PC-9 (cell line): ENCODE data around the gene CEP192. TPM values are rescaled to one million over a fixed set of nuclear protein-coding genes. Genes with fewer than 3 reads are reported as not detected.

ENCODE experiments used
- BruUV-seq: library from RNA; stranded (reverse); fragments of 400-500 nt; replicated peaks from 2 replicates; lab custom pipeline; 2021; lab: Mats Ljungman, UMichigan
- CTCF ChIA-PET: fragments of 300-600 bp; sonication (Branson Sonifier 250); formaldehyde crosslinking; loops from one replicate; lab custom pipeline; 2022; ENCODE audit warnings: antibody characterized with exemption; lab: Charles Lee
- POLR2A ChIA-PET: fragments of 300-600 bp; sonication (Branson Sonifier 250); formaldehyde crosslinking; loops from one replicate; lab custom pipeline; 2022; ENCODE audit warnings: antibody characterized with exemption; ENCODE audit not compliant: unreplicated experiment; lab: Charles Lee
- DNase-seq, 2 experiments: peaks; one replicate each; pipeline versions ENCODE4 v3.0.0 to v3.0.0-alpha.2; 2015 to 2022; ENCODE audit warnings: mixed read lengths in 1 of 2
- H2AFZ ChIP-seq: fragments of 200-600 bp; sonication (generic); 2 replicates; pipeline ENCODE4 v1.8.1; 2017; ENCODE audit warnings: antibody characterized with exemption
- H3F3A ChIP-seq: fragments of 200-600 bp; sonication (generic); 2 replicates; pipeline ENCODE4 v1.8.1; 2017; ENCODE audit warnings: antibody characterized with exemption, mild to moderate bottlenecking, low read depth; ENCODE audit not compliant: insufficient read depth
- H3K27ac ChIP-seq: fragments of 200-600 bp; sonication (generic); 2 replicates; pipeline ENCODE4 v1.6.1; 2016; ENCODE audit warnings: mixed run types
- H3K27me3 ChIP-seq: fragments of 200-600 bp; sonication (generic); 2 replicates; pipeline ENCODE4 v1.6.1; 2016; ENCODE audit warnings: low read depth, mixed run types; ENCODE audit not compliant: insufficient read depth
- H3K36me3 ChIP-seq: fragments of 200-600 bp; sonication (generic); 2 replicates; pipeline ENCODE4 v1.6.1; 2016; ENCODE audit warnings: low read depth, mixed run types
- H3K4me1 ChIP-seq: fragments of 200-600 bp; sonication (generic); replicated peaks from 2 replicates; pipeline ENCODE4 v1.6.1; 2016; ENCODE audit warnings: mixed run types; ENCODE audit not compliant: insufficient read depth
- H3K4me2 ChIP-seq: fragments of 200-600 bp; sonication (generic); 2 replicates; pipeline ENCODE4 v1.6.1; 2017; ENCODE audit warnings: mixed run types
- H3K4me3 ChIP-seq: fragments of 200-600 bp; sonication (generic); 2 replicates; pipeline ENCODE4 v1.6.1; 2016; ENCODE audit warnings: mixed run types
- H3K79me2 ChIP-seq: fragments of 200-600 bp; sonication (generic); 2 replicates; pipeline ENCODE4 v1.6.1; 2017; ENCODE audit warnings: low read depth, mixed run types
- H3K9me2 ChIP-seq: fragments of 200-600 bp; sonication (generic); 2 replicates; pipeline ENCODE4 v1.8.1; 2017; ENCODE audit warnings: mild to moderate bottlenecking; ENCODE audit not compliant: insufficient read depth
- H3K9me3 ChIP-seq: fragments of 200-600 bp; sonication (generic); 2 replicates; pipeline ENCODE4 v1.8.1; 2016; ENCODE audit warnings: low read depth; ENCODE audit not compliant: insufficient read depth
- H4K20me1 ChIP-seq: fragments of 200-600 bp; sonication (generic); 2 replicates; pipeline ENCODE4 v1.8.1; 2017; ENCODE audit not compliant: insufficient read depth
- CTCF ChIP-seq: fragments of 200-600 bp; sonication (generic); conservative IDR thresholded peaks from 2 replicates; pipeline ENCODE4 v1.6.1; 2017; ENCODE audit warnings: mixed run types, antibody characterized with exemption, mild to moderate bottlenecking, moderate library complexity
- EZH2 ChIP-seq: fragments of 200-600 bp; sonication (generic); IDR thresholded peaks from 2 replicates; pipeline ENCODE4 v1.8.0; 2017; ENCODE audit warnings: antibody characterized with exemption, low read depth
- intact Hi-C: fragments of 100-400 bp; cut with micrococcal nuclease; formaldehyde crosslinking; loops from one replicate; pipeline ENCODE4 v1.10.0; 2022; ENCODE audit not compliant: unreplicated experiment
- total RNA-seq: library from RNA; stranded (reverse); gene quantifications from 2 replicates; pipeline ENCODE4 v1.2.3, GENCODE V29; 2021

Gene CEP192
- total RNA-seq, 1 experiment from 2014 or later = 44.9 TPM

DNA sequence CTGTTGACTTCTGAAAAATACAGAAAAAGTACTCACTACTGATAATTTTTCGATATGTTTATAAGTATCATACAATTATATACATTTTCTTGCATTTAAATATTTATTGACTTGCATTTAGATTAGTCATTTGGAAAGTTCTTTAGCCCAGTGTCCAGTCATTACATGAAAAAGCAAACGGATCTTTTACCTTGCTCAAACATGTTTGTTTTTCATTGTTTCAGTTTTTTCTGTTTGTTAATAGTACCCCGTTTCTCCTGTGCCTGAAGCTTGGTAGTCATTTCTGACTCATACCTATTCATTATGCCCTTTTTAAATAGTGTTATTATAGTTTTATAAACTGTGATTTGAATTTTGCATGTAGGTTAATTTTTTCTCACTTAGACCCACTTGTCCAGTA is 28.1 kb downstream of the CEP192 start:
- ChIA-PET POLR2A (no interaction called here), CTCF (no interaction called here)
- no peak for TF ChIP-seq CTCF
- TF ChIP-seq EZH2 = no peak
- Histone ChIP-seq H3K79me2 (0 out of 2 replicates have a peak, but pooled peaks cover 9% of the 10 kb centered on the region), H3K27me3 (no peaks in the 10 kb centered on the region), H3F3A (no peaks in the 10 kb centered on the region; the same call in 1 of the 2 replicates), H3K36me3 (peaks cover 14% of the 10 kb centered on the region; the same call in 1 of the 2 replicates), H2AFZ (no peak overlapping the region), H4K20me1 (peaks cover 6% of the 10 kb centered on the region; the same call in 1 of the 2 replicates), H3K9me3 (no peaks in the 10 kb centered on the region), H3K27ac (0 out of 2 replicates have a peak overlapping the region, but pooled peaks have one; percentile 6), H3K4me1 (no peaks in the 10 kb centered on the region), H3K9me2 (no peaks in the 10 kb centered on the region), H3K4me2 (no peak overlapping the region), H3K4me3 (no peak overlapping the region)
- BruUV-seq = no TSS peak
- no peak for DNase-seq
- intact Hi-C loops = no loop called here

DNA sequence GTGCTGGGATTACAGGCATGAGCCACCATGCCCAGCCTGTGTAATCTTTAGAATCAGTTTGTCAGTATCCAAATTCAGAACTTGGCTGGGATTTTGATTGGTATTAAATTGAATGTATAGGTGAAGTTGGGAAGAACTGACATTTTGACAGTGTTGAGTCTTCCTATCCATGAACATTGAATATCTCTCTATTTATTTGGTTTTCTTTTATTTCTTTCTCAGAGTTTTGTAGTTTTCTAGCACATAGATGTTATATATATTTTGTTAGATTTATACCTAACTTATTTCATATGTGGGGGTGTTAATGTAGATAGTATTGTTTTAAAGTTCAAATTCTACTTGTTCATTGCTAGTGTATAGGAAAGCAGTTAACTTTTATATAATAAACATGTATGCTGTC is 31.5 kb downstream of the CEP192 start:
- no TSS peak for BruUV-seq
- TF ChIP-seq CTCF (no peak), EZH2 (no peak)
- H3K79me2 ChIP-seq = 0 out of 2 replicates have a peak, but pooled peaks cover 9% of the 10 kb centered on the region
- no peak overlapping the region for H3K4me2 ChIP-seq
- peaks cover 13% of the 10 kb centered on the region; the same call in 1 of the 2 replicates for H4K20me1 ChIP-seq
- no peak for DNase-seq
- no peak overlapping the region for H3K4me3 ChIP-seq
- H3K27me3 ChIP-seq = no peaks in the 10 kb centered on the region
- H3K9me3 ChIP-seq = no peaks in the 10 kb centered on the region
- H3K36me3 ChIP-seq = peaks cover 13% of the 10 kb centered on the region; the same call in 1 of the 2 replicates
- CTCF ChIA-PET = no interaction called here
- H2AFZ ChIP-seq = no peak overlapping the region
- H3K9me2 ChIP-seq = no peaks in the 10 kb centered on the region
- POLR2A ChIA-PET = no interaction called here
- no peaks in the 10 kb centered on the region; the same call in 1 of the 2 replicates for H3F3A ChIP-seq
- intact Hi-C loops = loop anchor here (10.0 kb wide), 1 partner anchor 52 kb away; no protein-coding TSS in a partner anchor
- no peak overlapping the region for H3K27ac ChIP-seq
- H3K4me1 ChIP-seq = no peaks in the 10 kb centered on the region

- no peak overlapping the region for H2AFZ ChIP-seq
- no peak overlapping the region for H3K27ac ChIP-seq
- no peaks in the 10 kb centered on the region for H3F3A ChIP-seq
- H3K9me2 ChIP-seq = no peaks in the 10 kb centered on the region
- intact Hi-C loops = loop anchor here (10.0 kb wide), 1 partner anchor 50 kb away; no protein-coding TSS in a partner anchor
- peaks cover 9% of the 10 kb centered on the region; the same call in 1 of the 2 replicates for H3K79me2 ChIP-seq
- H3K4me3 ChIP-seq = no peak overlapping the region
- peaks cover 19% of the 10 kb centered on the region for H3K36me3 ChIP-seq
- no peaks in the 10 kb centered on the region for H3K27me3 ChIP-seq
- no peak overlapping the region for H3K4me2 ChIP-seq
- H3K9me3 ChIP-seq = no peaks in the 10 kb centered on the region
- no TSS peak for BruUV-seq
- peaks cover 13% of the 10 kb centered on the region; the same call in 1 of the 2 replicates for H4K20me1 ChIP-seq
- DNase-seq = no peak
- CTCF ChIA-PET = no interaction called here
- H3K4me1 ChIP-seq = no peaks in the 10 kb centered on the region
- TF ChIP-seq EZH2 (no peak), CTCF (no peak)
- POLR2A ChIA-PET = no interaction called here
Observed at GRCh38 chr18:13025233-13025632, 34.1 kb downstream of the CEP192 start.
